GM21381 (cell line): ENCODE results near the gene UBAC2.

Experiments
- ATAC-seq: cut with Tn5 transposase; IDR thresholded peaks from one replicate; pipeline ENCODE4 v1.9.1; 2021; ENCODE audit warnings: mild to moderate bottlenecking, moderate library complexity; ENCODE audit not compliant: unreplicated experiment

UBAC2 gene

DNA sequence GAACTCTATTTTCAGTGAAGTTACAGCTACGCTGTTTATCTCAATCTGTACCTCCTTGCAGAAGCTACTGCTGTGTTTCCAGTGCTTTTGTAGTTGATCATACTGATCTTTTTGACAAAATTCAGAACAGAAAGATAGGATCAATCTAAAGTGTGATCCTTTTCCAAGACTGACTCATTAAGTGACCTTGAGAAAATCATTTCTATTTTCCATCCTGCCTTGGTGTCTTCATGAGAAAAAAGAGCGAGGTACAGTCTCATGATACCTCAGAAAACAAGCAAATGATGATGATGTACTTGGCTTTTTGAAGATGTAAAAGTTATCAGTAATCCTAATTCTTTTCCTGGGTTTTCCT is 152.6 kb downstream of the UBAC2 start:
- ATAC-seq, result no peak

DNA sequence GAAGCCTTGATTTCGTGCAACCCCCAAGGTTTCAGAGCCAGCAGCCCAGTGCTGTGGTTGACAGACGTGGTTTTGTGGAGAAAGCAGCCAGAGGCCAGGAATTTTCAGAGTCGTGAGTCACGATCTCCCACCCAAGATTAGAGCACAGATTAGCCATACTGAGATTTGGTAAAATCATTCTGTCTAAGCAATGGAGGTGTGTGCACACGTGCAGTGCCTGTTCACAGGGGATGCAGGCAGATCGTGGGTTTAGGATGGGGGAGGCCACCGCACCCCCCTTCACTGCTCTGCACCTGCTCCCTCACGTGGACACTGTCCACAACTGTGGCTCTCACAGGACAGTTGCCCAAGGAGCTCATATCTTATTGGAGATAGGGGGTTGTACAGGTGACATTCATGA is 153.2 kb downstream of the UBAC2 start:
- ATAC-seq, result no peak

DNA sequence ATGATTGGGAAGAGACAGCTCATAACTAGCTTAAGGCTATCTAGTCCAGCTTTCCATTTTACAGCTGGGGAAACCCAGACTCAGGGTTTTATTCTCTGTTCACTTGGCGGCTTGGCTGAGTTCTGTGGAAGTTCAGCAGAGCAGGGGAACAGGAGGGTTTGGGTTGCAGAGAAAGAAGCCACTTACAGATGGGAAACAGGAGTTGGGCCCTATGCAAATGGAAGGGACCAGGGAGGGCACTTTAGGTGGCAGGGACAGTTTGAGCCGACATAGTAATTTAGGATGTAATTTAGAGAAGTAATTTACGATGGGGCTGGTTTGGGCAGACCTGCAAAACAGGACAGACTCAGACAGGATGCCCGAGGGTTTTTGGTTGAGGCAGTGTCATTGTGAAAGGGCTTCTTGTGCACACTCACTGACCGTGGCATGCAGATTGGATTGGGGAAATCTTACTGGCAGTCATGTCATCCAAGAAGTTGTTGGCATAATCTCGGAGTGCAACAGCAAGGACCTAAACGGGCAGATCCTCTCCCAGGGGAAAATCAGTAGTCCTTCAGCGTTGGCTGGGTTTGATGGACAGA is 153.8 kb downstream of the UBAC2 start:
- no peak for ATAC-seq

DNA sequence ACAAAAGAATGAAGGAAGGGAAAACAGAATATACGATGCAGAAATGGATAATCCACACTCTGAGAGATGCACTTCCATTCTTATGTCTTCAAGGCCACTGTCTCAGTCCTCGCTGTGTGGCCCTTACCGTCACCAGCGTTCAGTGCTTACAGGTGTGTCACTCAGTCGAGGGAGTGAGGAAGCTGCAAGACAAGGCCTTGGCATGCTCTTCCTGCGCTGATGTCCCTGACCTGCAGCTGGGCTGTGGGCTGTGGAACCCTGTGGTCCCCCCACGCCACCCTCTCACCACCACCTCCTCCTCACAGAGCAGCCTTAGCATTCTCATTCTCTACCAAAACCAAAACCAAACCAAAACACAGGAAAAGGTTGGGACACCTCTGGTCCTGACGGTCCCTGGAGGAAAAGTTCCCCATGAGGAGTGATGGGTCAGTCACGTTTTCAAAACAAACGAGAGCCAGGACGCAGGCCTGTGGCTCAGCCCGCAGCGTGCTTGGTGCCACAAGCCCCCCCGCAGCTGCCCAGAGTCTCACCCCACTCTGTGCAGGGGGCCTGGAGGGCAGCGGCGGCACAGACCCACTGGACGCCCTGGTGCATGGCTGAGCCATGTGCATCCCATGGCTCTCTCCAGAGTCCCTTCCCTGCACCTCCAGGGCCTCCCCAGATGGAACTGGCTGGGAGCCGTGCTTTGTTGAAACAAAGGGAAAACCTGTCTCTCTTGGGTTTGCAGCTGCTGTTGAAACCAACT is 154.8 kb downstream of the UBAC2 start:
- ATAC-seq, result no peak

DNA sequence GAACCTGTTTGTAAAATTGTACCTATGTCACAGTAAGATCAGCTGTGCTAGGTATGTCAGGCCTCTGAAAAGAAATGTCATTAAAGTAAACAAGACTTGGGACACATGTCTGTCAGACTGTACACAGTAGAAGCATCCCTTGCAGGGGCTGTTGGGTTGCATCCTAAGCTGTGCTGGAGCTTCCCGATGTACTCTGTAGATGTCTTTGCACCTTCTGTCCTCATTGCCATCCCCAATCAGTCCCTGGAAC is 155.3 kb downstream of the UBAC2 start:
- ATAC-seq, result no peak

DNA sequence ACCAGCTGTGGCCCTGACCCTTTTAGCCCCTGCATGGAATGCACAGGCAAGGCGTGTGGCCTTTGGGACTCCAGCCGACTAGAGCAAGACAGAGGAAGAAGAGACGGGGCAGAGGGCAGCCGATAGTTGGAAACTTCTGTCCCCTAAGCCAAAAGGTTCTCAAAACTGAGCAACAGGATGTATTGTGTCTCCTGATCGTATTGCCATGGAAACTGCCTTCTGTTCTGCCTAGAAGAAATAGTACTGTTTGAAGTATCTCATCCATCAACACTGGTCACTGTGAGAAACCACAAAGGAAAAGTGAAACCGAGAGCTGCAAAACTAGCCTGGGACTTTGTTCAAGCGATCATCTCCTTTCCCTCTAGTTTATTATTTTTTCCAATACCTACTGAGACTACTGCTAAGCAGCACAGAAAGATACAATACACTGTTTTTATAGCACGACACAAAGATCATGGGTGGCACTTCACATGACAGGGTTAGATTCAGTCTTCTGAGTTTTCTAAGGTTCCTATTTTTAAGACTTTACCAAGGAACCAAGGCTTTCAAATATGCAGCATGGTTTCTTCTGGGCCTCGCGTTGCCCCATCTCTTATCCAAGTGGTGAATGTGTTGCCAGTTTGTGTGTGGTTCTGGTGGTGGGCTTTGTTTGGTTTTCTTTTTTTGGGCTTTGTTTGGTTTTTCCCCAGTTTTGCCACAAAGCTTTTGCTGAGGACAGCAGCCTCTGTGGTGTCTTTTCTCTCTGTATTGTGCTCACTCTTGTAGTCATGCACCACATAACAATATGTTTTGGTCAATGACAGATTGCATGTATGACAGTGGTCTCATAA is 155.8 kb downstream of the UBAC2 start:
- ATAC-seq, result peak; percentile 37

DNA sequence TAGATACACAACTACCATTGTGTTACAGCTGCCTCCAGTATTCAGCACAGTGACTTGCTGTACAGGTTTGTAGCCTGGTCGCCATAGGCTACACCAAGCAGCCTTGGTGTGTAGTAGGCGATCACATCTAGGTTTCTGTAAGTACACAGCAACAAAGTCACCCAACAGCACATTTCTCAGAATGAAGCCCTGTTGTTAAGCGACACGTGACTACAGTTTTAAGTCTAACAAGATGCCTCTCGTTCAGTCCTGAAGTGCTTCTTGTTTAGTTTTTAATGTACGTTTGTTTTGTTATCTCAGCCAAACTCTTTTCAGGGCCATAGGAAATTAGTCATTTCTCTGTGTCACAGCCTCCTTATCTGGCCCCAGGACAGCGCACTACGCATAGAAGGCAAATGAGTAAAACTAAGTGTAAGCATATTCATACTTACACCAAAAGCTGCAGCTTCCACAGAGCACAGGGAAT is 156.5 kb downstream of the UBAC2 start:
- peak; percentile 29 for ATAC-seq

DNA sequence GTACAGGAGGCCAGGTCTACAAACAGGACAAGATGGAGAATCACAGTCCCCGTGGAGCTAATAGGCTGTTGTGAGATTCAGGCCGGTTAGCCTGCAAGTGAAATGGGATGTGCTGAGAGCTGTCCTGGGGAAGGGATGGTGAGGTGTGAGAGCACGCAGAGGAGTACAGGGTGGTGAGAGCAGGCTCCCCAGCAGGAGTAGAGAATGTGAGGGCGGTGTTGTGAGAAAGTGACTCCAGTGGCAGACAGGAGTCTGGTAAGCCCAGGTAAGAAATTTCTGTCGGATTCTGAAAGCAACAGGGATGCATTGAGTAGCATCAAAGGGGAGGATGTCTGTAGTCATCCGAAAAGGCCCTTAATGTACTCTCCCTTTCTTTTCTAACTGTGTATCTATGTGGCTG is 157.3 kb downstream of the UBAC2 start:
- no peak for ATAC-seq

DNA sequence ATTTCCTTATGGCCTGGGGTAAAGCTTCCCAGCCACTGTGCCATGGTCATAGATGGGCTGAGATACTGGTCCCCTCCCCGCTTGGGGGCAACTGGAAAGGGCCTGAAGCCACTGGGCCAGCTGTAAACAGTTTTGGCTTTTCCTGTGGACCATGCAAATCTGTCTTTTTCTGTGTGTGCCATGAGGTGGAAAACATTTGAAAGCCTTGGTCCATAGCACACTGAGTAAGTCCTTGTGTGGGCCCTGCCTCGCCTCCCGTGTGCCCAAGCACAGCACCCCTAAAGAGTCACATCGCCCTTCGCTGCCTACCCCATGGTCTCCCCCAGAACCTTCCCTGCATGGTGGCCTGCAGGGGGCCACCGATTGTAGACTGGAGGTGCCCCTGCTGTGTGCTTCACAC is 158.9 kb downstream of the UBAC2 start:
- ATAC-seq, result no peak

DNA sequence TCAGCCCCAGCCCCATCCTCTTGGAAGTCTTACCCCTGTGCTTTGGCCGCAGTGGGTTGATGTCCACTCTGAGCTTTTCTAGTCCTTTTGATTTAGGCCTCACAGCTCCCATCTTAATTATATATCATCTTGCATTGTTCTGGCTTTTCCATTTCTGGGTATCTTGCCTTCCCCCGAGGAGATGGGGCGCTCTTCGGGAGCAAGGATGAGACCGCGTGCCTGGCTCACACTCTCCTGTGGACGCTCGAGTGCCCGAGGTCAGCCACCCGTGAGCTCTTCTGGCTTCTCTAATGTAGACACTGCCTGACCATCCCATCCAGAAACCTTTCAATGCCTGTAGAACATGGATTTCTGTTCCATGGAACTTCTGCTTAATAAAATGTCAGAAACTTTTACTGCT is 160.0 kb downstream of the UBAC2 start:
- no peak for ATAC-seq

DNA sequence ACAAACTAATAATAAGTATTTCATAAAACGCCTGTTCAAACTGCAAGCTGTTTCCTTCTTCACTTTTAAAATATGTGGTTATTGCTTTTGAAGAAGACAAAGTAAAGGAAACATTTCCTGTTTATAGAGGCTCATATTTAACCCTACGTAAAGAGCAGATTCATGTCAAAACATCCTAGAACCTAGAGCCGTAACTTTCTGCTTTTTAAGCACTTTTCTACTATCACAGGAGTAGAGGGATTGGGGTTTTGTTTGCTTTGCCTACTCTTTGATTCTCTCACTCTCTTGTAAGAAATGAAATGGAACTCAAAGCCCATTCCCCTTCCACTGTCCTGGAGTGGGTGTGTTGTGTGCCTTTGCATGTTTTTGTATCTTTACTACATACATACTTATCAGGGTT is 160.5 kb downstream of the UBAC2 start:
- ATAC-seq, result no peak

DNA sequence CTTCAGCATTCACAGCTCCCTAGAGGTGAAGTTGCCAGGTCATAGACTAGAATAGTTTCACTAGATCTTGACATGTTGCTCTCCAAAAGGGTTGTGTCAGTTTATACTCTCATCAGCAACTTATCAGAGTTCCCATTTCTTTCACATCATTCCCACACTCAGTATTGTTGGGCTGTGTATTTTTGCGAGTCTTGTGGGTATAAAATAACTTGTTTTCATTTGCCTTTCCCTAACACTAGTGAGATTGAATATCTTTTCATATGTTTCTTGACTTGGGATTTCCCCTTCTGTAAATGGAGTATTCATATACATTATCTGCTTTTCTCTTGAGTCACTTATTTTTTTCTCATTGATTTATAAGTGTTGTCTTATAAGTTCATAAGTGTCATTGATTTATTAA is 161.7 kb downstream of the UBAC2 start:
- no peak for ATAC-seq

DNA sequence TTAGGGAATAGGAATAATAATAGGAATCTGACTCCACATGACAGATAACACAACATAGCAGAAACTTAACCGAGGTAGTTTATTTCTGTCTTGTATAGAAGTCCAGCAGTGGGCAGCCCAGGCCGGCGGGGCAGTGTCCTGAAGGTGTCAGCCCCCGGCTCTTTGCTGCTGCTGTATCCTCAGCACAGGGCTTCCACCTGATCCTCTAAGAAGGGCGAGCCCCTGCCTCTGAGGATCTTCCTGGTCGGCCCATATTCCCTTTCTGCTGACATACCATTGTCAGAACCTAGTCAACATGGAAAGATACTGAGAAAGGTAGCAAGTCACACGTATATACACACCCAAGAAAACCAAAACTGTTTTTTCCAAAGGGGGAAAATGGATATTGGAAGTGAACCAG is 162.7 kb downstream of the UBAC2 start:
- no peak for ATAC-seq

DNA sequence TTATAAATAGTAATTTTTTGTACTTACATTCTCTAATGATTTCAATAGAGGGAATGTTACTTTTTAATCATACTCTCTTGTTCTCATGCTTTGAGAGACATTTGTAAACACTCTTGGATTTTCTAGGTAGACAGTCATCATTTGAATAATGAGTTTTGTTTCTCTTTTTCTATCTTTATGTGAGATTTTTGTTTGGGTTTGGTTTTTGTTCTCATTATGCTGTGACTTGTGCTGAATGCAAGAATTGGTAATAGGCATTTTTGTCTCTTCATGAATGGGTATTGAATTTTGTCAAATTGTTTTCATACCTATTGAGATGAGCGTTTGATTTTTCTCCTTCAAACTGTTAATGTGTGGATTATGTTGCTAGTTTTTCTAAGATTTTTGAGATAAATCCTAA is 163.3 kb downstream of the UBAC2 start:
- ATAC-seq, result peak; percentile 40

DNA sequence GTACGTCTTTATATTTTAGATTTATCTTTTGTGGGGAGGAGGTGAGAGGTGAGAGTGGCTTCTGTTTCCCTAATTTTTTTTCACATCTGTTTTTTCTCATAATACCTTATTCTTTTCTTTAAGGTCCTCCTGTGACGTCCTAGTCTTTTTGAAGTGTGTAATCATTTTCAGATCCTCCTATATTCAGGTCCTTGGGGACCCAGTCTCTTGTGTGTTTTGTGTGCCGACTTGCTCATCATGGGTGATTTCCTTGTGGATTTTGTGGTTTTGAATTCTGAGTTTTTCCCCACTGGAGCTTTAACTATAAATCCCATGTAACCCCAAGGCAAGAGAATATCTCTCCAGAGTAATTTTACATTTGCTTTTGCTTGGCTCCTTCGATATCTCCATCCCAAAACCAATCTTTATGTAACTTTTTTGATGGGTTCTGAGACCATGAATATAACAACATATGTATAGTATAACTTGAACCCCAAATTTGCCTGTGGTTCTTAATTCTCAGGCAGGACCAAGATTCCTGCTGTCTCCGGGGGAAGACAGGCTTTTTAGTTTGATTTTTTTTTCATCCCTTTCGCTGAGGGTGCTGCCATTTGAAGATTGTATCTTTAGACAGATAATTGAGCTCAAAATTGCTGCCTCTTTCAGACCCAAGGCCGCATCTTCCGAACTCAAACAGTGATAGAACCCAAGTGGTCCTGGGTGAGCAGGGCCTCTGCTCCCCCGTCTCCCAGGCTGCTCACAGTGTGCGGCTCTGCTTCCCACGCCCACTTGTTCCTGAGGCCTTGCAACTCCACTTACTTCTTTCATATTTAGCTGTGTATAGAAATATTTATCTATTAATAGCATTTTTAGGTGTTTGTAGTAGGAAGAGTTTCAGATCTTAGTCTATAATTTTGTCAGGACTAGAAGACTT is 165.7 kb downstream of the UBAC2 start:
- peak; percentile 48 for ATAC-seq

DNA sequence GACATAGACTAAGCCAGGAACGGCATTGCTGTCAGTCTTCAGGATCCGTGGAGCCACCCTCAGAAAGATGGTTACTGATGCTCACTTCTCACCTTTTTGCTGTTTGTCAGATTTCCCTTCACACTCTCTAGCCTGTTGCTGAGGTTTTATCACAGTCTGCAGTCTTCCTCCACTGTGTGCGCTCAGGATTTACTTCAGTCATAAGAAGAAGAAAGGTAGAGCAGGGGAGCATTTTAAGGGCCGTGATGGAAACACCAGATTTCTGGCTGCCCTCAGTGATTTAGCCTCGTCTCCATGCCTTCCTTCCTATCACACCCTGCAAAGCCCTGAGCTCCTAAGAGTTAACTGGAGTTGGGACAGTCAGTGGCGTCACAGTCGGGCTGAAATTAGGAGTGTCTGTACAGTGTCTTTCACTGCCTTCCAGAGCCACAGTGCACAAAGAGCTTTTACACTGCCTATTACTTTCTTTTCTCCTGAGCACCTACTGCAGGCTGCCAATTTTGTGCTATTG is 166.5 kb downstream of the UBAC2 start:
- ATAC-seq, result no peak

DNA sequence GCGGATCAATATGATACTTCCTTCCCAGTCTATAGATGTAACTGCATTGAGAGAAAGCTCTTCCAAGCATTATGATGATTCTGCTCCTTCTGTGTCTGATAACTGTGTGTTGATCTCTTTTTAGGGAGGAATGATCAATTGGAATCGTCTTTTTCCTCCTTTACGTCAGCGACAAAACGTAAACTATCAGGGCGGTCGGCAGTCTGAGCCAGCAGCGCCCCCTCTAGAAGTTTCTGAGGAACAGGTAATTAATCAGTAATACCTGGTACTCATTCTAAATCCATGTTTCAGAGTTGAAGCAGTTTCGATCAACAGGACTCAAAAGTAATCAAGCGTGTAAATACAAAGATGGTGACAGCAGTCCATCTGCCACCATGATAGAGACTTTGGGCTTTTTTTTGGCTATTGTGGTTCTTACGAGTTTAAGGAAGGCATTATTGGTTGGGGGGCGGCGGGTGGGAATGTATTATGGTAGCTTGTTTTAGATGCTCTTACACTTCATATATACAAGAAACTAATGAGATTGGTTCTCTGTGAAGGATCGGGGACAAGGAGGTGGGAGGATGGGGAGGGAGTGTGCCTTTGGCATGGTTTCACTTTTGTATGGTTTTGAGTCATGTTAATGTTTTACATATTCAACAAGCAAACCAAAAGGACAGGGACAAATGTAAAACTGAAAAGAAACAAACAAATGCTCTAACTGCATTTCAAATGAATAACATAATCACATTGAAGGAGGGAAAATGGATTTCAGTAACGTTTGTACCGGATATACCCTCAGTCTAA is 167.2 kb downstream of the UBAC2 start:
- no peak for ATAC-seq

DNA sequence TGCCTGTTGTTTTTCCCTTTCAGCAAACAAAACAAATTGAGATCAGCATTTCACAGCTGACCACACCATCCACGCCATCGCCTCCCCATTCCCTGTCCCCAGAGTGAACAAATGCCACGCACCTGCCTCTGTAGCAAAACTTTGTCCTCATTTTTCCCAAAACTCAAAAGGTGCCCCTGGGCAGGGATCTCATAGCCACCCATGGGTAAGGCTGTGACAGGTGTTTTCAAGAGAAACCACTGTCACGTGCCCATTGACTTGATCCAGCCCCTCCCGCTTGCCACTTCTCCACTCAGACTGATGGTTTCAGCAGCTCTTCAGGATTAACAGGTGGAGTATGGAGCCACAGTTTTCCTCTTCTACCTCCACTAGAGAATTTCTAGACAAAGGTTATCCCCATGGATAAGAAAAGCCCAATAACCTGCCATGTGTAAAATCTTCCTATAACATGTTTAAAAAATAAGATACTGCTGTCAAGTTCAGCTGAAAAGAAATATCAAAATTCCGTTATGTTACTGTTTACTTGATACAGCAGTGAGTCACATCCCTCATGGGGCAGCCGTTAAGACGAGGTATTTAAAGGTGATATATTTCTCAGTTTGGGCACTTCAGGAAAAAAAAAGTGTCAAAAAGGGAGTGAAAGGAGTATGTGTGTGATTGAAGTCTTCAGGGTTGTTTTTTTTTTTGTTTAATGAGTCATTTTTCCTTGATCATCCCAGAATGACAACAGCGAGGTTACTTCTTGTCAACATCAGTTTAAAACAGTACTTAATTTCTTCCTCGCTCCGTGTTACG is 170.0 kb downstream of the UBAC2 start:
- ATAC-seq, result no peak

DNA sequence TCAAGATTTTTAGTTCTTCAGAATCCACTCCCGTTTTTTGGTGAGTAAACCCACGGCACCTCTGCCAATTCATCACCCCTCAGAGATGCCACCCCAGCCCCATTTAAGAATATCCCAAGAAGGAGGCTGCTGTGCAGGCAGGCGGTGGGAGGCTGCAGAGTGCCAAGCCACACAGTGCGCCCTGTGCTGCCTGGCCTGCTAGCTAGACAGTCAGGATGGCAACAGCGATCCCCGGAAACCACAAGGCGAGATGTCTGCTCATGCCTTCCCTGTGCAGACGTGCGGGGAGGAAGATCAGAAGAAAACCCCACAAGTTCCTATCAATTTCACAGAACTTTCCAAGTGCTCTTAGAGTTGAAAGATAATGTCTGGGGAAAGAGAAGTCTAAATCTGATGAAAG is 171.3 kb downstream of the UBAC2 start:
- ATAC-seq, result no peak

DNA sequence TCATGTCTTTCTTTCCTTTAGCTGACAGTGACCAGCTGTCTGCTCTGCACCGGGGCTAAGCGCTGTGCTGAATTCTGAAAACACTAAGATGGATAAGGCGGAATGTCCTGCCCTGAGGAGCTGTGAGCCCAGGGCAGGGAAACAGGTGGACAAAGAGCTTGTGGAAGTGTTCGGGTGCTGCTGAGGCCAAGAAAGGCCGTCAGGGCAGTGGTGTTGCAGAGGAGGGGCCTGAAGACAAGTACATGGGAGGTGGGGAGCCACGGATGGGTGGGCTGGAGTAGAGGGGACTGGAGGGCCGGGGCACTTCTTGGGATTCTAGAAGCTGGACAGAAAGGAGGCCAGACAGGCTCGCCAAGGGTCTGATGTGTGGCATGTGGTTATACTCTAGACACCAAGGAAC is 172.8 kb downstream of the UBAC2 start:
- ATAC-seq, result no peak
